Measurements from ENCODE around the gene MMEL1. TPM values are rescaled to one million over a fixed set of nuclear protein-coding genes. Genes with fewer than 3 reads are reported as not detected.

MMEL1 gene
- total and polyA plus RNA-seq, 3 donors from 2014 or later, result 17.2 to 36.4 (median 18.8) TPM

- 79 to 87% methylated on average over 30 to 34 of the region's 34 CpGs for WGBS, 2 donors
- TF ChIP-seq POLR2A (IDR thresholded peaks at IDR 0.05), result no peak
- no peak for TF ChIP-seq CTCF (IDR thresholded peaks at IDR 0.05)
- Histone ChIP-seq H3K4me1 (peaks cover 12% of the 10 kb centered on the region), H3K36me3 (ENCODE audit: low read depth, missing control alignments) (no peaks in the 10 kb centered on the region), H3K27me3 (no peaks in the 10 kb centered on the region), H3K27ac (no peak overlapping the region), H3K9me3 (no peaks in the 10 kb centered on the region), H3K4me3 (no peak overlapping the region)
- intact Hi-C loops (cut with DNase I; ENCODE audit: low total_unique reads), result no loop called here
- no peak for DNase-seq
Measured at GRCh38 chr1:2597441-2598328, 35.1 kb downstream of the MMEL1 start.

GRCh38 chr1:2596530-2597333 is 36.1 kb downstream of the MMEL1 start:
- Histone ChIP-seq H3K4me1 (peaks cover 12% of the 10 kb centered on the region), H3K36me3 (ENCODE audit: low read depth, missing control alignments) (no peaks in the 10 kb centered on the region), H3K27me3 (no peaks in the 10 kb centered on the region), H3K9me3 (no peaks in the 10 kb centered on the region), H3K27ac (no peak overlapping the region), H3K4me3 (no peak overlapping the region)
- TF ChIP-seq CTCF (IDR thresholded peaks at IDR 0.05), result no peak
- TF ChIP-seq POLR2A (IDR thresholded peaks at IDR 0.05), result no peak
- intact Hi-C loops (cut with DNase I; ENCODE audit: low total_unique reads), result no loop called here
- DNase-seq, result no peak
- WGBS, 2 donors, result 84 to 95% methylated on average over 18 to 22 of the region's 28 CpGs

GRCh38 chr1:2595812-2596529 is 36.8 kb downstream of the MMEL1 start:
- no peak for DNase-seq
- 89 to 93% methylated on average over 20 to 31 of the region's 31 CpGs for WGBS, 2 donors
- no peak for TF ChIP-seq POLR2A (IDR thresholded peaks at IDR 0.05)
- TF ChIP-seq CTCF (IDR thresholded peaks at IDR 0.05), result no peak

GRCh38 chr1:2595261-2595811 is 37.5 kb downstream of the MMEL1 start:
- Histone ChIP-seq H3K27me3 (no peaks in the 10 kb centered on the region), H3K4me3 (no peak overlapping the region), H3K9me3 (no peaks in the 10 kb centered on the region), H3K4me1 (peaks cover 12% of the 10 kb centered on the region), H3K36me3 (ENCODE audit: low read depth, missing control alignments) (no peaks in the 10 kb centered on the region), H3K27ac (no peak overlapping the region)
- intact Hi-C loops (cut with DNase I; ENCODE audit: low total_unique reads), result no loop called here
- no peak for TF ChIP-seq CTCF (IDR thresholded peaks at IDR 0.05)
- no peak for TF ChIP-seq POLR2A (IDR thresholded peaks at IDR 0.05)
- 84 to 85% methylated on average over 6 to 19 of the region's 19 CpGs for WGBS, 2 donors
- no peak for DNase-seq

More at GRCh38 chr1:2595812-2596529, 36.8 kb downstream of the MMEL1 start:
- Histone ChIP-seq H3K27me3 (no peaks in the 10 kb centered on the region), H3K9me3 (no peaks in the 10 kb centered on the region), H3K4me3 (no peak overlapping the region), H3K4me1 (peaks cover 12% of the 10 kb centered on the region), H3K36me3 (ENCODE audit: low read depth, missing control alignments) (no peaks in the 10 kb centered on the region), H3K27ac (no peak overlapping the region)
- intact Hi-C loops (cut with DNase I; ENCODE audit: low total_unique reads), result no loop called here

All from testis (tissue), 3 donors.